ENCODE results near the gene KAZN. TPM values are rescaled to one million over a fixed set of nuclear protein-coding genes. Genes with fewer than 3 reads are reported as not detected.

Gene KAZN
- polyA plus RNA-seq, 1 donor from 2014 or later = 20.6 TPM

DNA sequence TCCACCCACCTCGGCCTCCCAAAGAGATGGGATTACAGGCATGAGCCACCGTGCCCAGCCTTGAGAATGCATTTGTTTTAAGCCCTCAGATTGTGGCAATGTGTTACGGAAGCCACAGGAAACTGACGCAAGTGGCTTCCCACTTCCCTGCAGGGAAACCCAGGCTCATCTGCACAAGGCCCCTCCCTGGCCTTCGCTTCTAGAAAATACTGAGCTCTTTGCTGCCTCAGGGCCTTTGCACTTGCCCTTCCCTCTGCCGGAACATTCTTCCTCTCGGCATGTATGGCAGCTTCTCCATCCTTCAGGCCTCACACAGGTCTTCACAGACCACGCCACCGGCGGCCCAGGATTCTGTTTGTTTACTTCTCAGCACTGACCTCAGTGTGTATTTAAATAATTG is 418.0 kb downstream of the KAZN start:
- H3K9me3 ChIP-seq (ENCODE audit: low read length) = no peaks in the 10 kb centered on the region
- H3K27me3 ChIP-seq (ENCODE audit: insufficient read depth, low read depth, low read length) = no peaks in the 10 kb centered on the region
- no peaks in the 10 kb centered on the region for H4K20me1 ChIP-seq (ENCODE audit: insufficient read depth)
- no peaks in the 10 kb centered on the region for H3K79me2 ChIP-seq (replicated peaks; ENCODE audit: insufficient read depth, low read length)
- no peak overlapping the region for H3K27ac ChIP-seq (ENCODE audit: low read length)
- TF ChIP-seq, protein P1, sequence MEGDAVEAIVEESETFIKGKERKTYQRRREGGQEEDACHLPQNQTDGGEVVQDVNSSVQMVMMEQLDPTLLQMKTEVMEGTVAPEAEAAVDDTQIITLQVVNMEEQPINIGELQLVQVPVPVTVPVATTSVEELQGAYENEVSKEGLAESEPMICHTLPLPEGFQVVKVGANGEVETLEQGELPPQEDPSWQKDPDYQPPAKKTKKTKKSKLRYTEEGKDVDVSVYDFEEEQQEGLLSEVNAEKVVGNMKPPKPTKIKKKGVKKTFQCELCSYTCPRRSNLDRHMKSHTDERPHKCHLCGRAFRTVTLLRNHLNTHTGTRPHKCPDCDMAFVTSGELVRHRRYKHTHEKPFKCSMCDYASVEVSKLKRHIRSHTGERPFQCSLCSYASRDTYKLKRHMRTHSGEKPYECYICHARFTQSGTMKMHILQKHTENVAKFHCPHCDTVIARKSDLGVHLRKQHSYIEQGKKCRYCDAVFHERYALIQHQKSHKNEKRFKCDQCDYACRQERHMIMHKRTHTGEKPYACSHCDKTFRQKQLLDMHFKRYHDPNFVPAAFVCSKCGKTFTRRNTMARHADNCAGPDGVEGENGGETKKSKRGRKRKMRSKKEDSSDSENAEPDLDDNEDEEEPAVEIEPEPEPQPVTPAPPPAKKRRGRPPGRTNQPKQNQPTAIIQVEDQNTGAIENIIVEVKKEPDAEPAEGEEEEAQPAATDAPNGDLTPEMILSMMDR (IDR thresholded peaks at IDR 0.05; ENCODE audit: poor library complexity, severe bottlenecking) = no peak
- TF ChIP-seq POLR2AphosphoS5 (IDR thresholded peaks at IDR 0.05) = no peak
- TF ChIP-seq EZH2 (IDR thresholded peaks at IDR 0.05; ENCODE audit: borderline replicate concordance, insufficient read depth, low read length, poor library complexity, severe bottlenecking) = no peak
- TF ChIP-seq RAD21 (conservative IDR thresholded peaks at IDR 0.05) = no peak
- no peak for TF ChIP-seq TAF1 (IDR thresholded peaks at IDR 0.05; ENCODE audit: low read depth)
- no peak for TF ChIP-seq SMC3 (conservative IDR thresholded peaks at IDR 0.05; ENCODE audit: poor library complexity)
- no peak for TF ChIP-seq EP300 (conservative IDR thresholded peaks at IDR 0.05; ENCODE audit: poor library complexity, severe bottlenecking)
- TF ChIP-seq, protein P2, sequence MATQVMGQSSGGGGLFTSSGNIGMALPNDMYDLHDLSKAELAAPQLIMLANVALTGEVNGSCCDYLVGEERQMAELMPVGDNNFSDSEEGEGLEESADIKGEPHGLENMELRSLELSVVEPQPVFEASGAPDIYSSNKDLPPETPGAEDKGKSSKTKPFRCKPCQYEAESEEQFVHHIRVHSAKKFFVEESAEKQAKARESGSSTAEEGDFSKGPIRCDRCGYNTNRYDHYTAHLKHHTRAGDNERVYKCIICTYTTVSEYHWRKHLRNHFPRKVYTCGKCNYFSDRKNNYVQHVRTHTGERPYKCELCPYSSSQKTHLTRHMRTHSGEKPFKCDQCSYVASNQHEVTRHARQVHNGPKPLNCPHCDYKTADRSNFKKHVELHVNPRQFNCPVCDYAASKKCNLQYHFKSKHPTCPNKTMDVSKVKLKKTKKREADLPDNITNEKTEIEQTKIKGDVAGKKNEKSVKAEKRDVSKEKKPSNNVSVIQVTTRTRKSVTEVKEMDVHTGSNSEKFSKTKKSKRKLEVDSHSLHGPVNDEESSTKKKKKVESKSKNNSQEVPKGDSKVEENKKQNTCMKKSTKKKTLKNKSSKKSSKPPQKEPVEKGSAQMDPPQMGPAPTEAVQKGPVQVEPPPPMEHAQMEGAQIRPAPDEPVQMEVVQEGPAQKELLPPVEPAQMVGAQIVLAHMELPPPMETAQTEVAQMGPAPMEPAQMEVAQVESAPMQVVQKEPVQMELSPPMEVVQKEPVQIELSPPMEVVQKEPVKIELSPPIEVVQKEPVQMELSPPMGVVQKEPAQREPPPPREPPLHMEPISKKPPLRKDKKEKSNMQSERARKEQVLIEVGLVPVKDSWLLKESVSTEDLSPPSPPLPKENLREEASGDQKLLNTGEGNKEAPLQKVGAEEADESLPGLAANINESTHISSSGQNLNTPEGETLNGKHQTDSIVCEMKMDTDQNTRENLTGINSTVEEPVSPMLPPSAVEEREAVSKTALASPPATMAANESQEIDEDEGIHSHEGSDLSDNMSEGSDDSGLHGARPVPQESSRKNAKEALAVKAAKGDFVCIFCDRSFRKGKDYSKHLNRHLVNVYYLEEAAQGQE (IDR thresholded peaks at IDR 0.05; ENCODE audit: borderline replicate concordance) = no peak
- TF ChIP-seq MXI1 (conservative IDR thresholded peaks at IDR 0.05; ENCODE audit: poor library complexity, severe bottlenecking) = no peak
- no peaks in the 10 kb centered on the region for H3F3A ChIP-seq (ENCODE audit: insufficient read depth, low read length, poor library complexity, severe bottlenecking)
- no peak overlapping the region for H2AFZ ChIP-seq (ENCODE audit: low read depth, low read length)
- H3K4me3 ChIP-seq (ENCODE audit: low read length) = no peak overlapping the region
- no peaks in the 10 kb centered on the region for H3K36me3 ChIP-seq (ENCODE audit: insufficient read depth, low read length)
- H3K4me2 ChIP-seq (ENCODE audit: low read length) = no peak overlapping the region
- H3K9me2 ChIP-seq (ENCODE audit: insufficient read depth, low read length) = no peaks in the 10 kb centered on the region
- no peak overlapping the region for H3K9ac ChIP-seq (ENCODE audit: low read length)

DNA sequence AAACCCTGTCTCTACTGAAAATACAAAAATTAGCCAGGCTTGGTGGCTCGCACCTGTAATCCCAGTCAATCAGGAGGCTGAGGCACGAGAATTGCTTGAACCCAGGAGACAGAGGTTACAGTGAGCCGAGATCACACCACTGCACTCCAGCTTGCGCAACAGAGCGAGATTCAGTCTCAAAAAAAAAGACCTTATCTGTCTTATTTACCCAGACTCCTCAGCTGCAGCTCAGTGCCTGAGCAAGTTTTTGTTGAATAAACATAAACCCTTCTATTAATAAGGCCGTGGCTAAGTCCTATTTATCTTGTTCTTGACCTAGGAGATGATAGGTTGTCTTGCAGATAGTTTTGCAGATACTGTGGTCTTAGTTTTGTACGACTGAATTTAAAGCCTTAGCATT is 418.6 kb downstream of the KAZN start:
- TF ChIP-seq, protein P2 (IDR thresholded peaks at IDR 0.05; ENCODE audit: borderline replicate concordance) = no peak
- TF ChIP-seq POLR2AphosphoS5 (IDR thresholded peaks at IDR 0.05) (no peak), SMC3 (conservative IDR thresholded peaks at IDR 0.05; ENCODE audit: poor library complexity) (no peak)
- TF ChIP-seq, protein P1 (IDR thresholded peaks at IDR 0.05; ENCODE audit: poor library complexity, severe bottlenecking) = no peak
- Histone ChIP-seq H3F3A (ENCODE audit: insufficient read depth, low read length, poor library complexity, severe bottlenecking) (no peaks in the 10 kb centered on the region), H3K79me2 (replicated peaks; ENCODE audit: insufficient read depth, low read length) (no peaks in the 10 kb centered on the region), H3K4me2 (ENCODE audit: low read length) (no peak overlapping the region), H3K9me2 (ENCODE audit: insufficient read depth, low read length) (no peaks in the 10 kb centered on the region), H3K27me3 (ENCODE audit: insufficient read depth, low read depth, low read length) (no peaks in the 10 kb centered on the region), H4K20me1 (ENCODE audit: insufficient read depth) (no peaks in the 10 kb centered on the region), H3K4me3 (ENCODE audit: low read length) (no peak overlapping the region), H3K27ac (ENCODE audit: low read length) (no peak overlapping the region), H3K36me3 (ENCODE audit: insufficient read depth, low read length) (no peaks in the 10 kb centered on the region), H3K9ac (ENCODE audit: low read length) (no peak overlapping the region), H3K9me3 (ENCODE audit: low read length) (no peaks in the 10 kb centered on the region), H2AFZ (ENCODE audit: low read depth, low read length) (no peak overlapping the region)
